Activated CD8-positive, alpha-beta memory T cell treated with anti-CD3 and anti-CD28 coated beads, Interleukin-2, amount 10 ng/mL, durations not matched to agents 7 days and 5 days (primary cell): ENCODE results near the gene MPST. TPM values are rescaled to one million over a fixed set of nuclear protein-coding genes. Genes with fewer than 3 reads are reported as not detected.

Experiments
- ATAC-seq: fragments of 150-1000 bp; cut with Tn5 transposase; one replicate; pipeline ENCODE4 v1.10.0; 2021; ENCODE audit warnings: moderate library complexity
- CTCF ChIA-PET: fragments of 350-600 bp; sonication (Branson Sonifier 250); formaldehyde crosslinking; loops from one replicate; lab custom pipeline; 2021; ENCODE audit warnings: antibody characterized with exemption; lab: Charles Lee
- DNase-seq: peaks from one replicate; pipeline ENCODE4 v3.0.0-alpha.2; 2020
- H3K27ac Mint-ChIP-seq: one replicate; pipeline ENCODE4 v1.8.0; 2021; ENCODE audit warnings: mild to moderate bottlenecking, mixed read lengths
- H3K27me3 Mint-ChIP-seq: one replicate; pipeline ENCODE4 v1.8.0; 2021; ENCODE audit warnings: mixed read lengths
- H3K36me3 Mint-ChIP-seq: one replicate; pipeline ENCODE4 v1.8.0; 2021; ENCODE audit warnings: mild to moderate bottlenecking, mixed read lengths
- H3K4me1 Mint-ChIP-seq: one replicate; pipeline ENCODE4 v1.8.0; 2021; ENCODE audit warnings: mixed read lengths
- H3K4me3 Mint-ChIP-seq: one replicate; pipeline ENCODE4 v1.8.0; 2021; ENCODE audit warnings: mild to moderate bottlenecking, moderate library complexity, mixed read lengths
- H3K9me3 Mint-ChIP-seq: one replicate; pipeline ENCODE4 v1.8.0; 2022; ENCODE audit warnings: low read depth, mixed read lengths
- total RNA-seq, 2 experiments: library from RNA; stranded (reverse); gene quantifications; one replicate each; pipeline ENCODE4 v1.2.3, GENCODE V29; 2021

MPST gene
- total RNA-seq, 2 experiments from 2014 or later: 42.3 to 61.0 TPM

- Mint-ChIP-seq H3K9me3 (no peaks in the 10 kb centered on the region), H3K4me1 (peaks cover 50% of the 10 kb centered on the region), H3K27me3 (no peaks in the 10 kb centered on the region), H3K27ac (peak overlapping the region; percentile 27), H3K4me3 (no peak overlapping the region), H3K36me3 (no peaks in the 10 kb centered on the region)
- CTCF ChIA-PET: interaction anchor here (0.8 to 3.3 kb wide), 13 partner anchors 8 to 185 kb away, joined by 3 to 26 read pairs (median 5); no protein-coding TSS in a partner anchor
- DNase-seq (no peak), ATAC-seq (no peak)
Measured at GRCh38 chr22:37075822-37076433, 56.4 kb downstream of the MPST start.

- DNase-seq: peak; percentile 90
- ATAC-seq: peak; percentile 16
- H3K4me3 Mint-ChIP-seq: peak overlapping the region; percentile 32
- peaks cover 1% of the 10 kb centered on the region for H3K36me3 Mint-ChIP-seq
- CTCF ChIA-PET: interaction anchor here (0.5 to 5.2 kb wide), 18 partner anchors 10 to 489 kb away, joined by 3 to 91 read pairs (median 4); partner anchors contain the start of genes IL2RB and RAC2
- peak overlapping the region; percentile 99 for H3K27ac Mint-ChIP-seq
- H3K4me1 Mint-ChIP-seq: peaks cover 69% of the 10 kb centered on the region
- H3K27me3 Mint-ChIP-seq: no peaks in the 10 kb centered on the region
- H3K9me3 Mint-ChIP-seq: no peaks in the 10 kb centered on the region
Measured at GRCh38 chr22:37077802-37078448, 58.4 kb downstream of the MPST start.

- peak overlapping the region; percentile 55 for H3K4me3 Mint-ChIP-seq
- peaks cover 1% of the 10 kb centered on the region for H3K36me3 Mint-ChIP-seq
- no peaks in the 10 kb centered on the region for H3K27me3 Mint-ChIP-seq
- peak overlapping the region; percentile 99 for H3K27ac Mint-ChIP-seq
- DNase-seq: peak; percentile 57
- peaks cover 79% of the 10 kb centered on the region for H3K4me1 Mint-ChIP-seq
- CTCF ChIA-PET: interaction anchor here (0.7 to 5.2 kb wide), 22 partner anchors 9 to 223 kb away, joined by 3 to 91 read pairs (median 5); partner anchors contain the start of genes IL2RB, KCTD17 and RAC2
- H3K9me3 Mint-ChIP-seq: no peaks in the 10 kb centered on the region
- ATAC-seq: peak; percentile 6
Measured at GRCh38 chr22:37079158-37079557, 59.6 kb downstream of the MPST start.

Other genes starting within 250 kb of the MPST start
- gene IFT27, start 243.6 kb upstream of the MPST start, total RNA-seq: 10 to 100 TPM; 30.3 to 33.7 TPM
- not detected for gene PVALB, start 202.7 kb upstream of the MPST start, total RNA-seq
- 10 to 100 TPM; 59.7 to 77.9 TPM for gene NCF4, start 158.7 kb upstream of the MPST start, total RNA-seq
- 10 to 100 TPM in 1 of 2 experiments, 1 to 10 TPM in 1; 3.0 to 26.9 TPM for gene CSF2RB, start 106.1 kb upstream of the MPST start, total RNA-seq
- gene TST, start 295 bp upstream of the MPST start, total RNA-seq: 10 to 100 TPM; 11.2 to 29.3 TPM
- gene KCTD17, start 32.0 kb downstream of the MPST start, total RNA-seq: 10 to 100 TPM; 47.7 to 53.4 TPM
- gene TMPRSS6, start 90.0 kb downstream of the MPST start, total RNA-seq: 1 to 10 TPM; 1.3 to 3.3 TPM
- gene IL2RB, start 130.2 kb downstream of the MPST start, total RNA-seq: 100 to 1,000 TPM; 376 to 468 TPM
- 1 to 10 TPM; 6.7 to 7.4 TPM for gene C1QTNF6, start 168.5 kb downstream of the MPST start, total RNA-seq
- 1 to 10 TPM; 1.3 to 2.2 TPM for gene SSTR3, start 192.7 kb downstream of the MPST start, total RNA-seq
- gene RAC2, start 224.5 kb downstream of the MPST start, total RNA-seq: 100 to 1,000 TPM; 834 to 907 TPM